Measurements from ENCODE around the gene ERC2.

The ERC2 gene

GRCh38 chr3:55984626-55985025, 483.6 kb downstream of the ERC2 start:
- no peak for DNase-seq (ENCODE audit: low spot score)

- no peak for DNase-seq (ENCODE audit: low spot score)
These were observed 489.3 kb downstream of the ERC2 start for GRCh38 chr3:55978953-55979352.

DNA sequence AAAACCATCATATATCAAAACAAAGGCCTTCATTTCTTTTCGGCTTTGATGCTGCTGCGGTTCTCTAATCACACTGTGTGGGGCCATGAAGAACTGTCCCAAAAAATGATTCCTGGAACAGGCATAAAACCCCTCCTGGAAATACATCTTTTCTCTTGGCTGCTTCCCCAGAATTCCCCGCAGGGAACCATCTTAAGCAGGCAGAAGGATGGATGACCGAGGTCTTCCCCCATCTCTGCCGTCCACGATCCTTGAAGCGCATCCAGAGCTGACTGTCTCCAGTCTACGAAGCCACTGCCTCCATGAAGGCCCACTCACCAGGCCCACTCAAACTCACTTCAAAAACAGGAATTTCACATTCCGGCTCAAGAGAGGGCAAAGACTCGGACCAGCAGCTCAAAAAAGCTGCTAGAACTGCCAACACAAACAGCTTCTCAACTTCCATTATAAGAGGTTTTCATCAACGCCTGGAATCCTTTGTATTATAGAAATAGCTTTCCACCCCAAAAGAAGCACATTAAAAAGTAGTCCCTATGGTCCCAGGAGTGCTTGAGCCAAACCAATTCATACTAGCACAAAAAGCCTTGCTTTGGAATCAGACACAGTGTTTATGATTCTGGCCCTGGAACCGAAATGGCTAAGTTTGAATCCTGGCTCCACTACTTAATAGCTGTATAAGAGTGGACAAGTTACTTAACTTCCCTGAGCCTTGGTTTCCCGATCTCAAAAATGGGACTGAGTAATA, 493.7 kb downstream of the ERC2 start:
- DNase-seq (ENCODE audit: low spot score), result no peak

DNA sequence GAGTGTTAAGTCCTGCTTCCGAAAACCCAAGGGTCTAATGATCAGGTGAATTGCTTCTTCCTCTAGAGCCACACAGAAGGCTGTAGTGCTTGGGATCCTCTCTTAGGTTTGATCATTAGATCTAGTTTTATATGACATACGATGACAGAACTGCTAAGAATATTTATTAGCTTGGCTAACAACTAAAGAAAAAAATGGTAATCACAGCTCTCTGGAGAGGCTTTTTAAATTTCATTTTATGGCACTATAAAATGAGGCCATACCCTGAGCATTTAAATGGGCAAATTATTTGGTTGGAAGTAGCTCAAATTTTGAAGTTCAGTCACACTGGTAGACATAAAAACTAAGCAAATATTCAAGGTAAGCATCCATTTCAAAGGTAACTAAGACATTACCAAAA, 498.6 kb downstream of the ERC2 start:
- no peak for DNase-seq (ENCODE audit: low spot score)

- DNase-seq (ENCODE audit: low spot score), result no peak
These were observed 499.9 kb downstream of the ERC2 start for GRCh38 chr3:55968331-55968730.

- DNase-seq (ENCODE audit: low spot score), result no peak
These were observed 501.7 kb downstream of the ERC2 start for GRCh38 chr3:55966566-55966965.

GRCh38 chr3:55965776-55966175, 502.5 kb downstream of the ERC2 start:
- DNase-seq (ENCODE audit: low spot score), result no peak

GRCh38 chr3:55964491-55964985, 503.7 kb downstream of the ERC2 start:
- no peak for DNase-seq (ENCODE audit: low spot score)

DNA sequence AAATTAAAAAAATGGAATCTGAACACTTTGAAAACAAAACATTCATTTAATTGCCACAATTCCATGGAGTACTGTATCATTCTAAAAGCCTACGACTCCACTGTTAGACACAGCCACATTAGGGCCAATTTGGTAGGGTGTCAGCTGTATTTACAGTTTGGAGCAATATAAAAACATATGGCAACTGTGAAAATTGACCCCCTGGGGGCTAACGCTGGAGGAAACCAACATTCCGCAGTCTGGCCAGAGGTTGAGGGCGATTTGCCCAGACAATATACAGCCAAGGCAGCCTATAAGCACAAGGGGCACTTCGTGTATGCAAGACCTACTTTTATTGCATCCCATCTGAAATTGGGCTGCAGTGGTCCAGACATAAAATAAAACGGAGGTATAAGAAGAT, 504.7 kb downstream of the ERC2 start:
- no peak for DNase-seq (ENCODE audit: low spot score)

- DNase-seq (ENCODE audit: low spot score), result no peak
These were observed 508.7 kb downstream of the ERC2 start for GRCh38 chr3:55959471-55960080.

- no peak for DNase-seq (ENCODE audit: low spot score)
These were observed 509.7 kb downstream of the ERC2 start for GRCh38 chr3:55958605-55959004.

GRCh38 chr3:55955891-55956477, 512.3 kb downstream of the ERC2 start:
- no peak for DNase-seq (ENCODE audit: low spot score)

DNA sequence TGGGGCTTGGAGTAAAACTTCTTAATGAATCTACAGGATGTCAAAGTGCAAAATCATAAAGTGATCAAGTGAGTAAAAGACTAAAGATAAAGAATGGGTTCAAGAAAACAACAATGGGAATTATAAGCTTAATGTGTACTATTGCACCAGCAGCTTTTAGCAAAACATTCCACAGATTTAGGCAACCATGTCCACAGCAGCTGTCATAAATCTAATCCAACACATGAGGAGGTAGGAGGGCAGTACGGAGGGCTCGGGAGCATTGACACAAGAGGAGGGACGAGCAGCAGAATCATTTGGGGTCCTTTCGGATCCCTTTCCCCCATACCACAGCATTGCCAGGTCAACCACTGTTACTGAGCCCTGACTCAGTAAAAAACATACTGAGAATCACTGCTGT, 516.9 kb downstream of the ERC2 start:
- no peak for DNase-seq (ENCODE audit: low spot score)

DNA sequence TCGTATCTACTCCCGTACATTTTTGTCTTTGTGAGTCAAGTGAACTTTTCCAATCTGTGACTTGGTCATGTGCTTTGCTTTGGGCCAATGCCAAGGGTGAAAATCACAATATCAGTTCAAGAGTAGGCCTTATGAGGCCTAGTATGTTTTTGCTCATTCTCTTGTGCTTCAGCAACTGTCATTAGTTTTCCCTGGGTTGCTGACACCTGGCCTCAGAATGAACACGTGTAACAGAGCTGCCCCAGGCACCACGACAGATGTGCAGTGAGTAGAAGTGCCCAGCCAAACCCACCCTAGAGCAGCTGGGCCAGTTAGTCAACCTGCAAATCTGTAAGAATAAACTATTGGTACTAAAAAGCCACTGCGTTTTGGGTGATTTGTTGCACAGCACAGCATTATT, 520.9 kb downstream of the ERC2 start:
- no peak for DNase-seq (ENCODE audit: low spot score)

DNA sequence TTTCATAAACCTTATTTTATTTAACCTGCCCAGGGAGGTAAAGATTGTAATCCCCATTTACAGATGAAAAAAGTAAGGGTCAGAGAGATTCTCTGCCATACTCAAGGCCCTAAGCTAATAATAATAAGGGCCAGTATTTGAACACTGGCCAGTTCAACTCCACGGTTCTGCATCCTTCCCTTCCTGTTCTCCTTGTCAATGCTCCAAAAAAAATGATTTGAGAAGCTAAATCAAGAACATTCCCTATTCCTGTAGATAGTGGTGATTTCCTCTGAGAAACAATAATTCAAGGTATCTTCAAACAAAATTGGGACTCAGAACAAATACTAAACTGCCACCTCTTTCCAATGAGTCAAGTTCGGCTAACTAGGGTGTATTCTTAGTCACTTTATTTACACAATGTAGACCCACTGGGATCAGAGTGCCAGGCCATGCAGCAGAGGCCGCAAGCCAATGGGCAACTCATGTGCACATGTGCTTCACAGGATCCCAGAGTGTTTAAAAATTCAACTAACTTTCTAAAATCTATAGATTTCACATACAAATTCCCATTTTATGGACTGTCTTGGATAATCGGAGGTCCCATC, 521.6 kb downstream of the ERC2 start:
- DNase-seq (ENCODE audit: low spot score), result no peak

- no peak for DNase-seq (ENCODE audit: low spot score)
These were observed 525.4 kb downstream of the ERC2 start for GRCh38 chr3:55942868-55943267.

DNA sequence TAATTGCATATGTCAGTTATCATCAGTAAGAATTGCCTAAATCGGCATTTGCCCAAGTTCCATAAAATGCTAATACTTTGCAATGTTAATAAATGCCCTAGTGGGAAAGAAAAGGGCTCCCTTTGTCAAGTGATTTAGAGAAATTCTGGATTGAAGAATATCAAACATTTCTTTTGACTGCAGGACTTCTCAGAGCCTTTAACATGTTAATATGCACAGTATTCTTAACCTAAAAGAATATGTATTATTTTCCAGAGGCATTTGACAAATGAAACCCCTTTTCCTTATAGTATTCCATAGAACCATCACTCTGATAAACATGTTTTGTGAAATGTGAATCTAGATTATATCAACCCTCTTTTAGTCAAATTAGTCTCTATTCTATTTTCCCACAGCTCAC, 529.0 kb downstream of the ERC2 start:
- DNase-seq (ENCODE audit: low spot score), result no peak

- no peak for DNase-seq (ENCODE audit: low spot score)
These were observed 531.0 kb downstream of the ERC2 start for GRCh38 chr3:55937301-55937700.

GRCh38 chr3:55936549-55937052, 531.7 kb downstream of the ERC2 start:
- DNase-seq (ENCODE audit: low spot score), result no peak

DNA sequence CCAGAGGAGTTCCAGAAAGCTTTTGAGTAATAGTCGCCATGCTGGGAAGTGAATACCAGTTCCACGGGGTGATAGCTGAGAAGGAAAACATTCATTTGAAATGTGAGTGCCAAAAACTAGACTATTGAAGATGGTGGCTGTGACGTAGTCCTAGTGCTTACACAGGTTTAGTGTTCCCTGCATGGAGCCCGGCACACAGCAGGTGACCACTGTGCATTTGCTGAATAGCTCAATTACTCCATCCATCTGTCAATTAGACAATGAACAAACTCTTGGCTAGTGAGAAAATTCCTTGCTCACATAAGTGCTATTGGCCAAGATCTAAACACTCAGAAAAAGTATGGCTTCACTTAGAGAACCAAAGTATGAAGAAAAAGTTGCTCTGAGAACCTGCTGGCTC, 533.0 kb downstream of the ERC2 start:
- DNase-seq (ENCODE audit: low spot score), result no peak

GRCh38 chr3:55934771-55935170, 533.5 kb downstream of the ERC2 start:
- no peak for DNase-seq (ENCODE audit: low spot score)

DNA sequence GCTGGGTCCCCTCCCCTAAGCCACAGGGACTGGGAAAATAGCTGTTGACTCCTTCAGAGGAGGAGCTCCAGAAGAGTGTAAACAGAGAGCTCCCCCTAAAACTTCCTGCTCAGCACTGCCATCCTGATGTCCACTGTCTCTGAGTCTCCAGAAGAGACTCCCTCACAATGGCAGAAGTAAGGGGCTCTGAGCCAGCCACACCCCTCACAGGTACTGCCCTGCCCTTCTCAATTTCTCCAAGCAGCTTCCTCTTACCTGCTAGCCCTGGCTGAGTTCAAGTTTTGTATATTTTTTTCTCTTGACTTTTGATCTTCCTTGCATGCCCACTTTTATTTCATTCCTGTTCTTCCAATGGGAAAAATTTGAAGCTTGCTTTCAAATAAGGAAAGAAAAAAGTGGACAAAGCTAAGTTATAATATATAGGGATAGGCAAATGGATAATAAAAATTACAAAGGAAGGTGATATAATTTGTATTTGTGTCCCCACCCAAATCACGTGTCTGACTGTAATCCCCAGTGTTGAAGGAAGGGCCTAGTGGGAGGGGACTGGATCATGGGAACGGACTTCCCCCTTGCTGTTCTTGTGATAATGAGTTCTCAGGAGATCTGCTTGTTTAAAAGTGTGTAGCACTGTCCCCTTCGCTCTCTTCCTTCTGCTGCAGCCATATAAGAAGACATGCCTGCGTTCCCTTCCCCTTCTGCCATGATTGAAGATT, 539.0 kb downstream of the ERC2 start:
- DNase-seq (ENCODE audit: low spot score), result no peak
